ENCODE results near the gene SENP7. TPM values are rescaled to one million over a fixed set of nuclear protein-coding genes. Genes with fewer than 3 reads are reported as not detected.
"Not testable (repeated sequence)": the region's sequence is repeated elsewhere in the genome, so short reads cannot be mapped to it uniquely, and the experiment has no call there.

SENP7 gene
- total RNA-seq, 1 donor from 2014 or later = 11.8 TPM

- peak overlapping the region; percentile 27 for H3K4me3 ChIP-seq (ENCODE audit: low read depth, low read length)
- DNase-seq (ENCODE audit: low read depth) = no peak
- no peak for TF ChIP-seq CTCF (conservative IDR thresholded peaks at IDR 0.05; ENCODE audit: low read depth, low read length)
Measured at GRCh38 chr3:101466465-101467309, 46.3 kb downstream of the SENP7 start.

- DNase-seq (ENCODE audit: low read depth) = no peak
Measured at GRCh38 chr3:101464235-101464634, 48.8 kb downstream of the SENP7 start.

GRCh38 chr3:101461451-101461850 is 51.6 kb downstream of the SENP7 start:
- TF ChIP-seq CTCF (conservative IDR thresholded peaks at IDR 0.05; ENCODE audit: low read depth, low read length) = no peak
- H3K4me3 ChIP-seq (ENCODE audit: low read depth, low read length) = no peak overlapping the region
- no peak for DNase-seq (ENCODE audit: low read depth)

More at GRCh38 chr3:101464235-101464634, 48.8 kb downstream of the SENP7 start:
- H3K4me3 ChIP-seq (ENCODE audit: low read depth, low read length) = no peak overlapping the region
- TF ChIP-seq CTCF (conservative IDR thresholded peaks at IDR 0.05; ENCODE audit: low read depth, low read length) = no peak

GRCh38 chr3:101458387-101458786 is 54.6 kb downstream of the SENP7 start:
- H3K4me3 ChIP-seq (ENCODE audit: low read depth, low read length) = no peak overlapping the region
- TF ChIP-seq CTCF (conservative IDR thresholded peaks at IDR 0.05; ENCODE audit: low read depth, low read length) = no peak
- DNase-seq (ENCODE audit: low read depth) = no peak

- DNase-seq (ENCODE audit: low read depth) = no peak
- H3K4me3 ChIP-seq (ENCODE audit: low read depth, low read length) = no peak overlapping the region
- no peak for TF ChIP-seq CTCF (conservative IDR thresholded peaks at IDR 0.05; ENCODE audit: low read depth, low read length)
Measured at GRCh38 chr3:101454629-101455028, 58.4 kb downstream of the SENP7 start.

- TF ChIP-seq CTCF (conservative IDR thresholded peaks at IDR 0.05; ENCODE audit: low read depth, low read length) = no peak
- no peak overlapping the region for H3K4me3 ChIP-seq (ENCODE audit: low read depth, low read length)
- DNase-seq (ENCODE audit: low read depth) = no peak
Measured at GRCh38 chr3:101453961-101454360, 59.1 kb downstream of the SENP7 start.

GRCh38 chr3:101438641-101439040 is 74.4 kb downstream of the SENP7 start:
- DNase-seq (ENCODE audit: low read depth); H3K4me3 ChIP-seq (ENCODE audit: low read depth, low read length): not testable (repeated sequence)
